ENCODE data around the gene PGAP3. TPM values are rescaled to one million over a fixed set of nuclear protein-coding genes. Genes with fewer than 3 reads are reported as not detected.

The PGAP3 gene
- total RNA-seq, 1 donor from 2014 or later, result 16.0 TPM

GRCh38 chr17:39665642-39666224 is 22.1 kb downstream of the PGAP3 start:
- intact Hi-C loops (cut with DNase I), result no loop called here
- peak; percentile 1 for ATAC-seq
- no peak for DNase-seq (ENCODE audit: low spot score)

DNA sequence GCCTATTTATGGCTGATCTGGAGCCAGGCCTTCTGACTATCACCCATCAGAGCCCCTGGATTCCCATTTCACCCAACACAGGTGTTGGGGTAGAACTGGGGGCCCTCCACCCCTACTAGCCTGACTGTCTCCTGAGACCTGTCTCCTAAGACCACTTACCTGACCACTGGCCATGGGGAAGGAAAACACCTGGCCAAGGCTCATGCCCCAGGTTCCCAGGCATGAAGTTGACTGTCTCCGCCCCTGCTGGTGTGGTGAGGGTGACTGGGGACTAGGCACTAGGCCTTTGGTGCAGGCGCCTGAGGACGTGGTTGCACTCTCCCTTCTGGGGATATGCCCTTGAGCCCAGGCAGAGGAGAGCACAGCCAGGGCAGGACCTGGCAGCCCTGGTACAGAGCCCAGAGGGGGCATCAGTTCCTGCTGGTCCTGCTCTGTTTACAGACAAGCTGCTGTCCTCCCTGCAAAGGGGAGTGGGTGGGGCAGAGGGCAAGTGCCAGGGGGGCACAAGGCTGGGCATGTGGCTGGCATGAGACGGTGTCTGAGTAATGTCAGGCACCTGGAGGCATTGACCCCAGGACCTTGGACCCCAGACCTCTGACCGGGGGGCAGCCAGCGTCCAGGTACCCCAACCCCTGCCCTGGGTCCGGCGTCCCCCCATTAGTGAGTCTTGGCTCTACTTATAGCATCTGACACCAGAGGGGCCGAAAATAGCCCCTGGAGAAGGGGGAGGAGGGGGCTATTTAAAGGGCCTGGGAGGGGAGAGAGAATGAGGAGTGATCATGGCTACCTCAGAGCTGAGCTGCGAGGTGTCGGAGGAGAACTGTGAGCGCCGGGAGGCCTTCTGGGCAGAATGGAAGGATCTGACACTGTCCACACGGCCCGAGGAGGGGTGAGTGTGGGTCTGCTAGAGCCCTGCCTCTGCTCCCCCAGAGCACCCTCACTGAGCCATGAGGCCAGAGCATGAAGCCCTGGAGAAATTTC is 23.0 kb downstream of the PGAP3 start, which contains the start of gene TCAP:
TSS of gene TCAP (plus strand) at position 769 of the 981 bp plus-strand sequence. CDS start at position 780, 11 bp downstream.
- intact Hi-C loops (cut with DNase I), result no loop called here
- DNase-seq (ENCODE audit: low spot score) (no peak), ATAC-seq (no peak)

- intact Hi-C loops (cut with DNase I), result no loop called here
- DNase-seq (ENCODE audit: low spot score) (no peak), ATAC-seq (no peak)
Measured at GRCh38 chr17:39663688-39664580, 23.9 kb downstream of the PGAP3 start.

DNA sequence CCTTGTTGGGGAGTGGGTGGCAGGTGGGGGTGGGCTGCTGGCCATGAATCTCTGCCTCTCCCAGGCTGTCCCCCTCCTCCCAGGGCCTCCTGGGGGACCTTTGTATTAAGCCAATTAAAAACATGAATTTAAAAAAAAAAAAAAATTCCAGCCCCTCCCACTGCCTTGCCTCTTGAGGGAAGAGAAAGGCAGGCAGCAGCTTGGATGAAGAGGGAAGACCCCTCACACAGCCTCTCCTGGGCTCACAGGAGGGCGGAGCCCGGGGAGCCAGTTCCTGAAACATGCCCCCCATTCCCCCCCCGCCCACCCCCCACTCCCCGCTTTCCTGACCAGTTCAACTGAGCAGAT is 24.5 kb downstream of the PGAP3 start:
- DNase-seq (ENCODE audit: low spot score), result no peak
- intact Hi-C loops (cut with DNase I), result no loop called here
- ATAC-seq, result no peak

- no peak for ATAC-seq
- intact Hi-C loops (cut with DNase I), result no loop called here
Measured at GRCh38 chr17:39662551-39663339, 25.1 kb downstream of the PGAP3 start.

DNA sequence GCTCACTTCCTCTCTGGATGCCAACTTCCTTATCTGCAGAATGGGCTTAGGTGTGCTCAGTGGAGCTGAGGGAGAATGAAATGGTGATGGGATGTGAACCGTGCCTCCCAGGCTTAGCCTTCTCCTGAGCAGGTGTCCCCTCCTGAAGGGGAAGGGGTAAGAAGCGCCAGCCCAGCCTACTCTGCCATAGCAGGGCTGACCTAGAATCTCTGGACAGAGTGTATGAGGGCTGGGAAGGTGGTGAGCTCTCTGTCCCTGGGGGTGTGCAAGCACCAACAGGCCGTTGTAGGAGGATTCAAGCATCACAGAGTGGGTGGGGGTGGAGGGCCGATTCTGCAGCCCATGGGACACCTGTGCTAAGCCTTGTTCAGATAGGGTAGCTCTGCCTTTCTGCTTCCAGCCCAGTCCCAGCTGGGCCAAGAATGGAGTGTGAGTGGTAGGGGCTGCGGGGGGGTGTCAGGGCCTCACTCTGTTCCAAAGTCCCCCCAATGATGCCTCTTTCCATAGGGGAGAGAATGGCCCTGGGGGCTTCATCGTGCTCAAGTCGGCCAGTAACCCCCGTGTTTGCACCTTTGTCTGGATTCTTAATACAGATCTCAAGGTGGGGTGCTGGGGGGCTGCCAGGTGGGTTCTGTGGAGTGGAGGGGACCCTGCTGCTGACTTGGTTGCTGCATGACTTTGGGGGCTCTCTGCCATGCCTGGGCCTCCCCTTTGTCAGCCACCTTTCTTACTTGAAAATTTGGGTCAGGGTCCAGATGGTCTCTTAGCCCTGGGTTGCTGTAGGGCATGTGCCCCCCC is 25.9 kb downstream of the PGAP3 start:
- intact Hi-C loops (cut with DNase I), result no loop called here
- DNase-seq (ENCODE audit: low spot score), result no peak
- no peak for ATAC-seq

More at GRCh38 chr17:39662551-39663339, 25.1 kb downstream of the PGAP3 start:
- DNase-seq (ENCODE audit: low spot score), result no peak

GRCh38 chr17:39660397-39661385 is 27.2 kb downstream of the PGAP3 start:
- intact Hi-C loops (cut with DNase I), result no loop called here
- no peak for ATAC-seq
- no peak for DNase-seq (ENCODE audit: low spot score)

GRCh38 chr17:39660011-39660360 is 27.9 kb downstream of the PGAP3 start:
- intact Hi-C loops (cut with DNase I), result no loop called here
- DNase-seq (ENCODE audit: low spot score), result no peak
- ATAC-seq, result no peak

- DNase-seq (ENCODE audit: low spot score), result no peak
- intact Hi-C loops (cut with DNase I), result no loop called here
- peak; percentile 41 for ATAC-seq
Measured at GRCh38 chr17:39659279-39660010, 28.4 kb downstream of the PGAP3 start.

DNA sequence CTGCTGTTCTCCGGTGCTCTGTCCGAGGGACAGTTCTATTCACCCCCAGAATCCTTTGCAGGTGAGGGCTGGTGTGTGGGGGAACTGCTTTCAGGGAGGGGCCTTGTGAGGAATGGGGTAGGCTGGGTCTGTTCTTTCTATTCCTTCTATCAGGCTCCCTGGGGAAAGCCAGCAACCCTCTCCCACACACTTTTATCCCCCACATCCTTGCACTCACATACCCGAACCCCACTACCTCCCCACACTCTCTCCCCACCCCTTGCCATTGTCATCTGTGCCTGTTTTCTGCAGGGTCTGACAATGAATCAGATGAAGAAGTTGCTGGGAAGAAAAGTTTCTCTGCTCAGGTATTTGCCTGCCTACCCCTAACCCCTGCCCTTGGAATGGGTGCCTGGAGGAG is 29.1 kb downstream of the PGAP3 start:
- DNase-seq (ENCODE audit: low spot score) (no peak), ATAC-seq (no peak)
- intact Hi-C loops (cut with DNase I), result no loop called here

GRCh38 chr17:39658346-39658745 is 29.5 kb downstream of the PGAP3 start:
- intact Hi-C loops (cut with DNase I), result no loop called here
- DNase-seq (ENCODE audit: low spot score), result no peak
- ATAC-seq, result no peak

GRCh38 chr17:39655105-39655504 is 32.8 kb downstream of the PGAP3 start:
- intact Hi-C loops (cut with DNase I), result no loop called here
- no peak for DNase-seq (ENCODE audit: low spot score)
- ATAC-seq, result no peak

GRCh38 chr17:39653662-39654331 is 34.1 kb downstream of the PGAP3 start:
- peak; percentile 85 for DNase-seq (ENCODE audit: low spot score)
- ATAC-seq, result peak; percentile 71
- intact Hi-C loops (cut with DNase I), result no loop called here

- intact Hi-C loops (cut with DNase I), result no loop called here
- DNase-seq (ENCODE audit: low spot score) (no peak), ATAC-seq (peak; percentile 14)
Measured at GRCh38 chr17:39653316-39653661, 34.6 kb downstream of the PGAP3 start.

GRCh38 chr17:39652587-39653315 is 35.1 kb downstream of the PGAP3 start:
- ATAC-seq (peak; percentile 71), DNase-seq (ENCODE audit: low spot score) (no peak)
- intact Hi-C loops (cut with DNase I), result no loop called here
